ENCODE measurements around the gene SACM1L.

The SACM1L gene

GRCh38 chr3:45765266-45765851 is 76.2 kb downstream of the SACM1L start:
- DNase-seq (ENCODE audit: low spot score), result no peak

- DNase-seq (ENCODE audit: low spot score), result no peak
Observed at GRCh38 chr3:45765958-45766357, 76.8 kb downstream of the SACM1L start.

DNA sequence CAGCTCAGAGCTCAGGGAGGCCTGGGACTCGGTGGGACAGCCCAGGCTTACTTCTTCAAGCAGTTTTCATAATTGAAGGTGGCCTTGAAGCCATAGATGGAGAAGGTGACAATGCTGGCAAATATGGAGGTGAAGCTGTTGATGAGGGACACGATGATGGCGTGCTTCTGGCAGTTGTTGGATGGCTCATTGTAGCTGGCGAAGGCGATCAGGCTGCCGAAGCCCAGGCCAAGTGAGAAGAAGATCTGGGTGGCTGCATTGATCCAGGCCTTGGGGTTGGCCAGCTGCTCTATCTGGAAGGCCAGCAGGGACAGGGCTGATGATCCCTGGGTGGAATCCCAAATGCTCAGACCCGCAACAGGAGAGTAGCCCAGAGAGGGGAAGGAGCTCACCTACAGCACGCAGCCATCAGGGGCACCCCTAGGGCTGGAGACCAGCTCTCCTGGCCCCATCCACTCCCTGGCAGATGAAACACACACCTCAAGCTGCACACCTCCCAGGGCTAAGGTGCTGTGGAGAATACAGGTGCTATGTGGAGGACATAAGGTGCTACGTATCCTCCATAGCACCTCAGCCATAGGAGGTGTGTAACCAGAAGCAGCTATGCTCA is 82.1 kb downstream of the SACM1L start:
- DNase-seq (ENCODE audit: low spot score), result no peak

DNA sequence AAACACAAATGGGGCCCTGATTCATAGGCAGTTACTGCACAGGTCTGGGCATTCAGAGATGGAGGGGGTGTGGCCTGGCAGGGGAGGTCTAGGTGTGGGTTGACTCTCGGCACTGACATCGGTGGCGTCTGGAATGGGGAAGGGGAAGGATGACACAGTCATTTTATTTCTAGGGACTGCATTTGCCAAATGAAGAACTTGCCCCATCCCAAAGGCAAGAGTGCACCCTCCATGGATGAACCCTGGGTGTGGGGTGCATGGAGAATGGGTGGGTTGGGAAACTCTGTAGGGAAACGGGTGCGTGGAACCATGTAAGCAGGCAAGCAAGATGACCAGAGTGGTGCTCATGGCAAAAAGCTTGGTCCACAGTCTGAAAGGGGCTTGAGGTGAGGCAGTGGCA is 82.6 kb downstream of the SACM1L start:
- no peak for DNase-seq (ENCODE audit: low spot score)

DNA sequence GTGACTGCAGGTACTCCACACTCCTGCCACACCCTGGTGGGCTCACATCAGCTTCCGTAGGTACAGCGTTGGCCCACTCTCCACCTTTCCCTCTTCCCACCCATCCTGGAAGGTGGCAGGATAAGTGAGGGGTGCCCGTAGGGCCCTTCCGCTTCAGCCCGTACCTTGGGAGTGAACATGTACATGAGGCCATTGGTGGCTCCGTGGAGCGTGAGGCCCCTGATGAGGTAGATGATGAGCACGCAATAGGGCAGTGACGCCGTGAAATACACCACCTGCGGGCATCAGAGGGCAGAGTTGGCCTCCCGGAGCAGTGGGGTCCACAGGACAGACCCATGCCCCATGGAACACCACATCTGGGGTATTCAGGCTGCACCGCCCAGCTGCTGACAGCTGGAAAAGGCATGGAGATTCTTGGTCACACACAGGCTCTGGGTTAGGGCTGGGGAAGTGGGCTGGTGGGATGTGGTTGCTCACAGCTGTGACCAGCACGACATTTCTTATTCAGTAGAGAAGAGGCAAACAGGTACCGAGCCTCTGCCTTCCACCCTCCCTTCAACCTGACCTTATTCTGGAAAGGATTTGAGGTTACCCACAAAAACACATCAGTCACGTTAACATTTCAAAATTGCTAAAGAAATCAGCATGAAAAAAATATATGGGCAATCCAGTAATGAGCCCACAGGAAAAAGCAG is 83.3 kb downstream of the SACM1L start:
- DNase-seq (ENCODE audit: low spot score), result no peak

DNA sequence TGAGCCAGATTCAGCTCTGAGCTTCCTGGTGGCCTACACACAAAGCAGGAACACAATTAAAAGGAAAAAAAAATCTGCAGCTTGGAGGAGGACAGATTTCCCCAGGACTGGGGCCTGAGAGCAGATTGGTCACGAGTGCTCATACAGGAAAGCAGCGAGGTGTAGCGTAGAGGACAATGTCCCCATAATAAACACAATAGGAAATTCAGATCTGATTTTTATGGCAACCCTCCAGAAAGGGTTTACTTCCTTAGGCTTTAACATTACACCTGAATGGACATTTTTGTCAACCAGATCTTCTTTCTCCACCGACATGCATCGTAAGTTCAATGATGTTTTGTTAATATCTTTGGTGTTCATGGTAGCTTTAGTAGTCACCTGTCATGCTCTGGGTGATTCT is 83.9 kb downstream of the SACM1L start:
- no peak for DNase-seq (ENCODE audit: low spot score)

DNA sequence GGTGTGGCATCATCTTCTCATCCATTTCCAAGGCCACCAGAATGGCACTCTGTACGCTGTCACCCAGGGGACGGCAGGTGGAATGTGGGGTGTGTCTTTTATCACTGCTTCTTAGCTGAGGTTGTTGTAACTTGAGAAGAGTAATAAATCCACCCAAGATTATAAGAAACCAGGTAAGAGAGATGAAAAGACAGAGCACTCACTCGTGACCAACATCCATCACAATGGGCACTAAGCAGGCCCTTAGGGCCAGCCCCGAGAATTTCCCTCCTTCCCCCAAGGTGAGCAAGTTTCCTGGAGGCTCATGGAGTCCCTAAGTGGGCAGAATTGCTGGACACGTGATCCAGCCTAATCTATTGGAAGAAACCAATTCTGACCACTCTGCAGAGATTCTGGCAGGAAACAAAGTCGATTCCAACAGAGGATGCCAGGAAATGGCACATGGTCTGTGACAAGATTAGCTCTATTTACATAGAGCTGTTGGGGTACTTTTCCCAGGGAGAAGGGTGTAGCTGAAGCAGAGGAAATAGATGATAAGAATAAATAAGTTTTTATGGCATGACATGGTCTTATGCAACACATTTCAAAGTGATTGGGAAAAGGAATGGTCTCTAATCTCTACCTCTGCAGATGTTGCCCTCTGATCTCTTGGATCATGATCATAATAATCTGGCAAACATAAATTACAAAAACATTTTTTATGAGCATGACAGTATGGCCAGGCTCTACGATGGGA is 84.7 kb downstream of the SACM1L start:
- DNase-seq (ENCODE audit: low spot score), result no peak

DNA sequence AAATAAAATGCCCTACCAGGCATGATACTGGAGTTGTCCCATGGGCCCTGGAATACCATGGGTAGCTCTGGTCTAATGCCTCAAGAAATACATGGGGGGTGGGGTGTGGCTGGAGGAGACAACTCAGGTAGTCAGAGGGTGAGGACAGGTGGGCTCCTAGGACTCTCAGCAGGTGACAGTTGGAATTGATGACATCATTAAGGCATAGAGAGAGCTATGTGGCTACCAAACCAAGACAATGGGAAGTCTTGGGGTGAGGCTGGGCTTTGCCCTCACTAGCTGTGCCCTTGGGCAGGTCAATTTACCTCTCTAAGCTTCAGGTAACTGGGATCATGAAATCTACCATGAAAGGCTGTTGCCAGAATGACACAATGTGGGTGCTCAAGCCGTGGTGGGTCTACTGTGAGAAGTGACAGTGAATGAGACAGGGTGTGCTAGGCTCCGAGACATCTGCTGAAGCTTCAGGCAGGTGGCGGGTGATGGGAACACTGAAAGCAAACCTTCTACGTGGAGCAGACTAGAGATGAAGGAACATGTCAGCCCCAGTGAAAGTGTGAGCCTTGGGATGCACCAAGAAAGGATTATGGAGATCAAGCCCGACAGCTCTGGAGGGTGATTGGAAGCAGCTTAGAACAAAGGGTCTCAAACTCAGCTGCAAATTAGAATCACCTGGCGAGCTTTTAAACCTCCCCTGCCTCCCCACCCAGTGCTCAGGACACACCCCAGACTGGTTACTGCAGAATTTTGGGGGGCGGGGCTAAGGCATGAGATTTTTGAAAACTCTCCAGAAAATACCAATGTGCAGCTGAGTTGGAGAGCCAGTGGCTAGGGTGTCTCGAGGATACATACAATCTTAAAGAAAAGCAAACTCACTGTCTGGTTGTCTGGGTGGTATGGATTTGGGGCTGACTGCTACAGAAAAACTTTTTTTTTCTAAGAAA is 85.7 kb downstream of the SACM1L start:
- no peak for DNase-seq (ENCODE audit: low spot score)

- no peak for DNase-seq (ENCODE audit: low spot score)
Observed at GRCh38 chr3:45775571-45776300, 86.5 kb downstream of the SACM1L start.

DNA sequence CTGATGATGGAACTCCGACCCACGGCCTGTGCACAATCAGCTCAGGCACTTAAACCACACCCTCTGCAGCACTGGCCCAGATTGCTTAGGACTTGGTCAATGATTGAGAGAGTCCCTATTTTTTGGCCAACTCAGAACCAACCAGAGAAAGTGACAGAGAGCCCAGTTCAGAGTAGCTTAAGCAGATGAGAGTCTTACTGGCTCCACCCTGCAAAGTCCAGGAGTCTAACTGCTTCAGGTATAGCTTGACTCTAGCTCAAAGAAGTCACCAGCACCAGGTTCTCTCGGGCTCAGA is 87.1 kb downstream of the SACM1L start:
- no peak for DNase-seq (ENCODE audit: low spot score)

DNA sequence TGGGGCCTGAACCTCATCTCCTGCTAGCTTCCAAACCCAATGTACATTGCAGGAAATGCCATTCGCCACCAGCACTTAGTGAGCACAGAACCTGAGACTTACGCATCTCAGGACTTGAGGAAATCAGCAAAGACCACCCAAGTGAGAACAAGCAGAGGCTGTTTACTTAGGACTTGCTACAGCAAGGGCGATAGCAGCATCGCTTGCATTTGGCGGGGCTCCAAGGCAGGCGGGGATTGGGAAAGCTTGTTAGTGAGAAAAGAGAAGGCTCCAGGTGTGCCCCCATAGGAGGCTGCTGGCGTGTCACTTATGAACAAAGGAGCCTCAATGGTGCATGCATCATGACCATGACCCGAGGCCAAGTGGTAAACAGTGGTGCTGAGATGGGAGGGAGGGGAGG is 87.4 kb downstream of the SACM1L start:
- no peak for DNase-seq (ENCODE audit: low spot score)

DNA sequence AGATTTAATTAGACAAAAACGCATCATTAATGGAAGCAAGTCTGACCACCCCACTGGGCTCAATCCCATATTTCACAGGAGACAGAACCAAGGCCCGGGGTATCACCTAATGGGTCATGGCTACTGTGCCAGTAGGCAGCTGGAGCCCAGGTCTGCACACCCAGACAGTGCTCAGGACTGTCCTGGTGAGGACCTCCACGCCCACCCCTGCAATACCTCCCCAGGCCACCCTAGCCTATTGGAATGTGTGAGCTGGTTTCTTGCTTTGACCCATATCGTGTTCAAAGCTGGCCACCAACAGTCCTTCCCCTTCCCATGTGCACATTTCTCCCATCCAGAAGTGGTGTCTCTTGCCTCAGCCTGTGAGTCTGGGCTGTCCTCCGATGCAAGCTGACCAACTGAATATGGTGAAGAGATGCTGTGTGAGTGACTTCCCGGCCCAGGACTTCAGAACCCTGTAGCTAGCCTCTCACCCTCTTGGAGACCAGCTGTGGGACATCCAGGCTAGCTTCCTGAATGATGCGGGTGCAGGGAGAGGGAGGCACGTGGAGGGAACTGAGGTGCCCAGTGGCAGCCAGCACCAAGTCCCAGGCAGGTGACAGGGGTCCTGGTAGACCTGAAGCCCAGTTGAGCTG is 88.0 kb downstream of the SACM1L start:
- DNase-seq (ENCODE audit: low spot score), result no peak

GRCh38 chr3:45777746-45778386 is 88.7 kb downstream of the SACM1L start:
- no peak for DNase-seq (ENCODE audit: low spot score)

DNA sequence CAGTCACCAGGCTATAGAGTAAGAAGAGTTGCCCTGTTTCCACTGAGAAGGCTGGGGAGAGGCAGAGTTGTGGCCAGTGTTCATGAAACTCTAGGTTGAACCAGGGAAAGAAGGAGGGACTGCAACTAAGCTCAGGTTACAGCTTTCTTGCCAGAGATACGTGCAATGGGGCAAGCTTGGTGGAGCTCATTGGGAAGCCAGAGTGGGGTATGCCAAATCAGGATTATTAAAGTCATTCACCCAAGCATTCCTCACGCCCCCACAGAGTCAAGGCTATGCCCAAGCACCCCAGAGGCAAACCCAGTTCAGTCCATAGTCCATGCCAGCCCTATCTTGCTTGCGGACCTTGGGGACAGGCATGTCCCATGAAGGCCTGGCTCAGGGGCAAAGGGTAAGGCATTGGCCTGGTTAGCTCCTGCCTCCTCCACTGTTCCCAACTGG is 89.6 kb downstream of the SACM1L start:
- no peak for DNase-seq (ENCODE audit: low spot score)

GRCh38 chr3:45779746-45780735 is 90.8 kb downstream of the SACM1L start:
- no peak for DNase-seq (ENCODE audit: low spot score)

- no peak for DNase-seq (ENCODE audit: low spot score)
Observed at GRCh38 chr3:45781271-45781670, 92.1 kb downstream of the SACM1L start.

DNA sequence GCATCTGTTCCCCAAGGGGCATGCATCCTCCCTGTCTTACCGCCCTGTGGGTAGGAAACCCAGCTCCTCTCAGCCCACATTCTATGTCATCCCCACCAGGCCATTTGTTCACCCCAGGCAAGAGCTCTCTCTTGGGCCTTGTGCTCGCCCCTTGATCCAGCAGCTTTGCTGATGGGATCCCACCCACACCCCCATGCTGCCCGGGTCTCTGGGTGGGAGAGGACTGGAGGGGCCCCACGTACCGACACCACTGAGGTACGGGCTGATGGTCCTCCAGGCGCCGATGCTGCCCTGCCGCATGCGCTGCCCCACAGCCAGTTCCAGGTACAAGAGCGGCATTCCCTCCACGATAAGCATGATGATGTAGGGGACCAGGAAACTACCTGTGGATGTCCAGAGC is 92.6 kb downstream of the SACM1L start:
- DNase-seq (ENCODE audit: low spot score), result no peak

- no peak for DNase-seq (ENCODE audit: low spot score)
Observed at GRCh38 chr3:45782381-45782780, 93.2 kb downstream of the SACM1L start.

- no peak for DNase-seq (ENCODE audit: low spot score)
Observed at GRCh38 chr3:45783667-45784066, 94.5 kb downstream of the SACM1L start.
